Urinary bladder (tissue), 4 donors: ENCODE results near the gene OFD1. TPM values are rescaled to one million over a fixed set of nuclear protein-coding genes. Genes with fewer than 3 reads are reported as not detected.

ENCODE experiments used
- DNase-seq: peaks from one replicate; pipeline ENCODE4 v3.0.0-alpha.2; 2015; ENCODE audit errors: extremely low spot score
- H3K27ac ChIP-seq: one replicate; pipeline ENCODE4 v1.5.1; 2013; ENCODE audit warnings: low read depth, mild to moderate bottlenecking, moderate library complexity
- H3K36me3 ChIP-seq: one replicate; pipeline ENCODE4 v1.6.1; 2013; ENCODE audit warnings: mild to moderate bottlenecking, moderate library complexity; ENCODE audit not compliant: insufficient read depth
- H3K4me1 ChIP-seq: one replicate; pipeline ENCODE4 v1.6.1; 2013; ENCODE audit warnings: mild to moderate bottlenecking, moderate library complexity; ENCODE audit not compliant: insufficient read depth
- H3K4me3 ChIP-seq: one replicate; pipeline ENCODE4 v1.5.1; 2013; ENCODE audit warnings: low read depth, low read length
- WGBS: extraction: QIAGEN DNeasy Blood & Tissue Kit; methylation state at CpG from one replicate; pipeline ENCODE4 v1.1.7; 2013; 5-methylcytosine and 5-hydroxymethylcytosine counted together
- polyA plus RNA-seq: library from polyadenylated mRNA; stranded (reverse); fragments of 200-250 nt; gene quantifications from one replicate; pipeline ENCODE4 v1.2.3, GENCODE V29; 2013
- total RNA-seq: library from RNA; depleted of rRNA; stranded (reverse); fragments of >200 nt; gene quantifications from one replicate; pipeline ENCODE4 v1.2.3, GENCODE V29; 2014
- donor health status: healthy with polysubstance abuse.
- donor health status: healthy.

Gene OFD1
- total and polyA plus RNA-seq, 2 donors = 11.4 to 52.3 TPM

- Histone ChIP-seq H3K27ac (no peak overlapping the region), H3K4me3 (no peak overlapping the region), H3K4me1 (no peaks in the 10 kb centered on the region), H3K36me3 (peaks cover 4% of the 10 kb centered on the region)
- no peak for DNase-seq
- WGBS = 82% methylated on average over 2 of the region's 2 CpGs
These were observed 40.1 kb downstream of the OFD1 start for GRCh38 chrX:13774696-13775095.

- 95% methylated on average over 3 of the region's 3 CpGs for WGBS
- H3K27ac ChIP-seq = no peak overlapping the region
These were observed 41.3 kb downstream of the OFD1 start for GRCh38 chrX:13775837-13776236.

GRCh38 chrX:13776387-13776786 is 41.8 kb downstream of the OFD1 start:
- H3K4me1 ChIP-seq = no peaks in the 10 kb centered on the region
- DNase-seq = no peak
- peaks cover 4% of the 10 kb centered on the region for H3K36me3 ChIP-seq
- H3K27ac ChIP-seq = no peak overlapping the region
- WGBS = 50% methylated on average over 4 of the region's 4 CpGs
- H3K4me3 ChIP-seq = no peak overlapping the region

More at GRCh38 chrX:13775837-13776236, 41.3 kb downstream of the OFD1 start:
- no peak for DNase-seq
- Histone ChIP-seq H3K36me3 (peaks cover 4% of the 10 kb centered on the region), H3K4me3 (no peak overlapping the region), H3K4me1 (no peaks in the 10 kb centered on the region)

- peaks cover 2% of the 10 kb centered on the region for H3K36me3 ChIP-seq
- 21% methylated on average over 2 of the region's 2 CpGs for WGBS
- no peak overlapping the region for H3K27ac ChIP-seq
- no peak for DNase-seq
- H3K4me3 ChIP-seq = no peak overlapping the region
- no peaks in the 10 kb centered on the region for H3K4me1 ChIP-seq
These were observed 44.4 kb downstream of the OFD1 start for GRCh38 chrX:13778916-13779315.

GRCh38 chrX:13780868-13781427 is 46.4 kb downstream of the OFD1 start:
- 68% methylated on average over 7 of the region's 7 CpGs for WGBS
- Histone ChIP-seq H3K36me3 (no peaks in the 10 kb centered on the region), H3K4me1 (no peaks in the 10 kb centered on the region), H3K4me3 (no peak overlapping the region), H3K27ac (no peak overlapping the region)
- no peak for DNase-seq

GRCh38 chrX:13786048-13786447 is 51.5 kb downstream of the OFD1 start:
- Histone ChIP-seq H3K27ac (no peak overlapping the region), H3K36me3 (no peaks in the 10 kb centered on the region), H3K4me3 (no peak overlapping the region), H3K4me1 (no peaks in the 10 kb centered on the region)
- DNase-seq = no peak
- WGBS = 66% methylated on average over 8 of the region's 8 CpGs

GRCh38 chrX:13790206-13791131 is 55.9 kb downstream of the OFD1 start:
- Histone ChIP-seq H3K36me3 (no peaks in the 10 kb centered on the region), H3K4me1 (no peaks in the 10 kb centered on the region), H3K27ac (no peak overlapping the region), H3K4me3 (no peak overlapping the region)
- DNase-seq = no peak
- 59% methylated on average over 6 of the region's 6 CpGs for WGBS

- 90% methylated on average over 2 of the region's 2 CpGs for WGBS
- Histone ChIP-seq H3K27ac (no peak overlapping the region), H3K36me3 (no peaks in the 10 kb centered on the region), H3K4me1 (no peaks in the 10 kb centered on the region), H3K4me3 (no peak overlapping the region)
- no peak for DNase-seq
These were observed 56.6 kb downstream of the OFD1 start for GRCh38 chrX:13791145-13791544.

- Histone ChIP-seq H3K36me3 (no peaks in the 10 kb centered on the region), H3K4me3 (no peak overlapping the region), H3K4me1 (no peaks in the 10 kb centered on the region), H3K27ac (no peak overlapping the region)
- 39% methylated on average over 2 of the region's 2 CpGs for WGBS
- DNase-seq = no peak
These were observed 57.0 kb downstream of the OFD1 start for GRCh38 chrX:13791559-13791958.

- 71% methylated on average over 2 of the region's 2 CpGs for WGBS
- Histone ChIP-seq H3K36me3 (no peaks in the 10 kb centered on the region), H3K27ac (no peak overlapping the region), H3K4me1 (no peaks in the 10 kb centered on the region), H3K4me3 (no peak overlapping the region)
- no peak for DNase-seq
These were observed 59.3 kb downstream of the OFD1 start for GRCh38 chrX:13793897-13794296.

- Histone ChIP-seq H3K4me1 (no peaks in the 10 kb centered on the region), H3K27ac (no peak overlapping the region), H3K36me3 (no peaks in the 10 kb centered on the region), H3K4me3 (no peak overlapping the region)
- no peak for DNase-seq
- WGBS = 73% methylated on average over 10 of the region's 10 CpGs
These were observed 59.9 kb downstream of the OFD1 start for GRCh38 chrX:13794417-13794816.

GRCh38 chrX:13797512-13797911 is 63.0 kb downstream of the OFD1 start:
- H3K4me1 ChIP-seq = no peaks in the 10 kb centered on the region
- H3K4me3 ChIP-seq = no peak overlapping the region
- DNase-seq = no peak
- 95% methylated on average over 4 of the region's 4 CpGs for WGBS
- H3K36me3 ChIP-seq = no peaks in the 10 kb centered on the region
- H3K27ac ChIP-seq = no peak overlapping the region

- no peak overlapping the region for H3K27ac ChIP-seq
- WGBS = 92% methylated on average over 4 of the region's 4 CpGs
- no peak overlapping the region for H3K4me3 ChIP-seq
- H3K36me3 ChIP-seq = no peaks in the 10 kb centered on the region
- no peaks in the 10 kb centered on the region for H3K4me1 ChIP-seq
- no peak for DNase-seq
These were observed 63.6 kb downstream of the OFD1 start for GRCh38 chrX:13798184-13798583.

GRCh38 chrX:13803116-13803515 is 68.6 kb downstream of the OFD1 start:
- no peaks in the 10 kb centered on the region for H3K36me3 ChIP-seq
- H3K27ac ChIP-seq = no peak overlapping the region
- no peak overlapping the region for H3K4me3 ChIP-seq
- 61% methylated on average over 6 of the region's 6 CpGs for WGBS
- H3K4me1 ChIP-seq = no peaks in the 10 kb centered on the region
- no peak for DNase-seq
